Type B pancreatic cell (in vitro differentiated cells): ENCODE results near the gene SYNJ2. TPM values are rescaled to one million over a fixed set of nuclear protein-coding genes. Genes with fewer than 3 reads are reported as not detected.

Experiments used
- DNase-seq: peaks from one replicate; pipeline ENCODE4 v3.0.0; 2021; ENCODE audit warnings: mixed read lengths; ENCODE audit not compliant: unreplicated experiment; ENCODE audit errors: extremely low spot score
- H3K27ac Mint-ChIP-seq: 2 replicates; pipeline ENCODE4 v1.8.0; 2021; ENCODE audit warnings: mild to moderate bottlenecking, mixed read lengths
- H3K27me3 Mint-ChIP-seq: 2 replicates; pipeline ENCODE4 v1.8.0; 2021; ENCODE audit warnings: mixed read lengths
- H3K36me3 Mint-ChIP-seq: 2 replicates; pipeline ENCODE4 v1.8.0; 2021; ENCODE audit warnings: mixed read lengths
- H3K4me1 Mint-ChIP-seq: one replicate; pipeline ENCODE4 v1.8.0; 2021; ENCODE audit warnings: mixed read lengths; ENCODE audit not compliant: unreplicated experiment
- H3K4me3 Mint-ChIP-seq: 2 replicates; pipeline ENCODE4 v1.8.0; 2021; ENCODE audit warnings: mild to moderate bottlenecking, mixed read lengths
- H3K9me3 Mint-ChIP-seq: 2 replicates; pipeline ENCODE4 v1.8.0; 2021; ENCODE audit warnings: mixed read lengths
- CTCF ChIP-seq: fragments of 200-600 bp; sonication (generic); conservative IDR thresholded peaks from 2 replicates; pipeline ENCODE4 v1.5.0; 2021; ENCODE audit warnings: antibody characterized with exemption, mild to moderate bottlenecking
- total RNA-seq: library from RNA; stranded (reverse); gene quantifications from 2 replicates; pipeline ENCODE4 v1.2.1, GENCODE V29; 2021; ENCODE audit warnings: low replicate concordance

SYNJ2 gene
- total RNA-seq, 1 donor from 2014 or later: 17.0 TPM

DNA sequence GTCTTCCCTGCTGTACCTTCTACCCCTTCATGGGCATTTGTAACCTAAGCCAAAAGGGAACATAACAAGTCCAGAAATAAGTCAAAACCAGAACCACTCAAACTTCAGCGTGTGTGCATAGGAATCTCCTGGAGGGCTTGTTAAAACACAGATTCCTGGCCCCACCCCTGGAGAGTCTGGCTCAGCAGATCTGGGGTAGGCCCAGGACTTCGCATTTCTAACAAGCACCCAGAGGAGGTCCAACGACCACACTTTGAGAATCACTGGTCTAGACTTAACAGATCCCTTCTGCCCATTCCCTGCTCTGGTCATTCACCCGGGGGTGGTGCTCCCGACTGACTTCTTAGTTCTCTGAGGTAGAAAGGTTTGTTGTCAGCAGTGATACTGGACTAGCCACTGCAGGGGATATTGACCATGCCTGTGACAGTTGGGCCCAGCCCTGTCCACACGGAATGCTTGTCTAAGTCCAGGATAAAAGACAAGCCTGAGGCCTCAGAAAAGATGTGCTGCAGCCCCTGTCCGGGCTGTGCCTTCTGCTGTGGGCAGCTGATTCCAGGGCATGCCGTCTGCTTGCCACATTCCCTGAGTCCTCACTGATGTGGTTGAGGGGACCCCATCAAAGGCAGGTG is 68.6 kb downstream of the SYNJ2 start:
- Mint-ChIP-seq H3K4me3 (no peak overlapping the region), H3K36me3 (peaks cover 12% of the 10 kb centered on the region), H3K9me3 (no peaks in the 10 kb centered on the region), H3K27ac (no peak overlapping the region), H3K4me1 (peaks cover 4% of the 10 kb centered on the region), H3K27me3 (no peaks in the 10 kb centered on the region)
- no peak for TF ChIP-seq CTCF
- no peak for DNase-seq

DNA sequence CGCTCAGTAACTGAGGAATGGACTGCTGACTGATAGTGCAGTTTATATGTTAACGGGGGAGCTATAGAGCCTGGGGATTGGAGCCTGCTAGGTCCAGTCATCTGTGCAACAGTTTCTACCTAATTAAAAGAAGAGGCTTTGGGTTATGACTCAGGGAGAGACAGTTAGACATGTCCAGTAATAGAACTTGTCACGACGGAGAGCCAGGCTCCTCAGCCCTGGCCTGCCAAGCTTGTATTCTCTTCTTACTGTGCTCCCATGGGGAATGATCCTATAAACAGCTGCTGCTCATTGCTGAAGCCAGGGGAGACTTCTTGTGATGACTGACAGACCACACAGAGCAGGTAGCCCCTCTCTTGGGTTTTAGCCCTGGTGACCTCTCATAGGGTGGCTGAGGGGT is 69.3 kb downstream of the SYNJ2 start:
- DNase-seq: no peak
- H3K9me3 Mint-ChIP-seq: no peaks in the 10 kb centered on the region
- H3K4me1 Mint-ChIP-seq: peaks cover 4% of the 10 kb centered on the region
- H3K4me3 Mint-ChIP-seq: no peak overlapping the region
- no peak for TF ChIP-seq CTCF
- H3K36me3 Mint-ChIP-seq: peaks cover 7% of the 10 kb centered on the region
- H3K27ac Mint-ChIP-seq: no peak overlapping the region
- H3K27me3 Mint-ChIP-seq: no peaks in the 10 kb centered on the region

DNA sequence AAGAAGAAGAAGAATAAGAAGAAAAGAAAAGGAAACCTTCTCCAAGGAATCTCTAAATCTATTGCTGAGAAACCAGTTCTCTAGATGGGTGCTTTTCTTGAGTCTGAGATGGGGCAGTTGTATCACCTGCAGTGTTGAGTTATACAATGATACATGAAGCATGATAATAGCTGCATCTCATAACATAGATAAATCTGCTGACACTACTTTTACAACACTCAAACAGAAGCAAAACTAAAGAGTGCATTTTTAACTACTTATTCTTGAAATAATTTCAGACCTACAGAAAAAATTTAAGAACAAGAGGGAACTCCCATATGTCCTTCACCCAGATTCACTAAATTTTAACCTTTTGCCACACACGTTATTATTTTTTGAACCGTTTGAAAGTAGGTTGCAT is 70.3 kb downstream of the SYNJ2 start:
- Mint-ChIP-seq H3K4me1 (peaks cover 4% of the 10 kb centered on the region), H3K4me3 (no peak overlapping the region), H3K9me3 (no peaks in the 10 kb centered on the region), H3K36me3 (peaks cover 7% of the 10 kb centered on the region), H3K27ac (no peak overlapping the region), H3K27me3 (no peaks in the 10 kb centered on the region)
- no peak for TF ChIP-seq CTCF
- DNase-seq: no peak

DNA sequence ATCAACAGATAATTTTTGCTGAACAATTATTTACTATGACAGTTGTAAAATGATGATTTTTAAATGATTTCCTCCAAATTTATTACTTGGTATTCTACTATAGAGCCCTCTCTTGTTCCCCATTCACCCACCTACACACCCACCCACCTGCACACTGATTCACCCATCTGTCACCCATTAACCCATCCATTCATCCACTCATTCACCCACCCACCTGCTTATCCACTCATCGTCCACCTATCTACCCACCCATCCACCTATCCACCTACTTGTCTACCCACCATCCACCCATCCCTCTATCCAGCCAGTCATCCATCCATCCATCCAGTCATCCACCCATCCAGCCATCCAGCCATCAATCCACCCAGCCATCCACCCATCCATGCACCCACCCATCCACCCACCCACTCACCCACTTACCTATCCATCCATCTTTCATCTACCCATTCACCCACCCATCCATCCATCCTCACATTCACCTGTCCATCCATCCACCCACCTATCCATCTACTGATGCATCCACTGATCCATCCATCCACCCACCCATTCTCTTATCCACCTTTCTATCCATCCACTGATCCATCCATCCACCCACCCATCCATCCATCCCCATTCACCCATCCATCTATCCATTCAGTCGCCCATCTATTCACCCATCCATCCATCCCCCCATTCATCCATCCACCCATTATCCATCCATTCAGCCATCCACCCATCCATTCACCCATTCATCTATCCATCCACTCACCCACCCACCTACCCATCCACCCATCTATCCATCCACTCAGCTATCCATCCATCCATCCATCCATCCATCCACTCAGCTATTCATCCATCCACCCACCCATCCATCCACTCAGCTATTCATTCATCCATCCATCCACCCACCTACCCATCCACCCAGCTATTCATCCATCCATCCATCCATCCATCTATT is 72.0 kb downstream of the SYNJ2 start:
- Mint-ChIP-seq H3K27ac (no peak overlapping the region), H3K4me1 (no peaks in the 10 kb centered on the region), H3K36me3 (no peaks in the 10 kb centered on the region), H3K4me3 (no peak overlapping the region), H3K27me3 (no peaks in the 10 kb centered on the region), H3K9me3 (no peaks in the 10 kb centered on the region)
- DNase-seq: no peak
- no peak for TF ChIP-seq CTCF

GRCh38 chr6:158056355-158056754 is 74.7 kb downstream of the SYNJ2 start:
- Mint-ChIP-seq H3K27ac (no peak overlapping the region), H3K4me3 (no peak overlapping the region), H3K9me3 (no peaks in the 10 kb centered on the region), H3K36me3 (no peaks in the 10 kb centered on the region), H3K4me1 (peaks cover 6% of the 10 kb centered on the region), H3K27me3 (no peaks in the 10 kb centered on the region)
- no peak for TF ChIP-seq CTCF
- no peak for DNase-seq
